SK-N-SH (cell line): ENCODE data around the gene JAG1. TPM values are rescaled to one million over a fixed set of nuclear protein-coding genes. Genes with fewer than 3 reads are reported as not detected.

Experiments
- CTCF ChIA-PET: fragments of 300-600, 350-600 bp; formaldehyde crosslinking; extraction: SDS; loops from one replicate; lab custom pipeline; 2021; lab: Yijun Ruan, JAX
- POLR2A ChIA-PET: fragments of 350-600 bp; sonication (Branson Sonifier 250); formaldehyde crosslinking; extraction: SDS; loops from one replicate; lab custom pipeline; 2020; ENCODE audit warnings: antibody characterized with exemption, inconsistent platforms; lab: Yijun Ruan, JAX
- DNase-seq: peaks from one replicate; pipeline ENCODE4 v3.0.0; 2012
- H2AFZ ChIP-seq: fragments of 200-600 bp; sonication (generic); 2 replicates; pipeline ENCODE4 v1.8.1; 2016; ENCODE audit warnings: antibody characterized with exemption, mild to moderate bottlenecking, low read depth
- H3F3A ChIP-seq: fragments of 200-600 bp; sonication (generic); replicated peaks from 2 replicates; pipeline ENCODE3; 2016; ENCODE audit warnings: antibody characterized with exemption, mild to moderate bottlenecking; ENCODE audit not compliant: insufficient read depth
- H3K27ac ChIP-seq, 2 experiments: fragments of 200-500 bp in 1 of 2; fragments of 200-600 bp in 1 of 2; sonication (Bioruptor generic) in 1 of 2; sonication (generic), shearing (Covaris generic) in 1 of 2; 2 replicates each; pipeline versions ENCODE4 v1.5.1 to v1.6.1; 2014 to 2016; ENCODE audit warnings: low read depth in 2 of 2, inconsistent platforms in 1 of 2, low read length in 1 of 2, mild to moderate bottlenecking in 1 of 2, mixed read lengths in 1 of 2
- H3K27me3 ChIP-seq: fragments of 200-600 bp; sonication (generic), shearing (Covaris generic); 2 replicates; pipeline ENCODE4 v1.6.1; 2016; ENCODE audit warnings: mixed run types; ENCODE audit not compliant: insufficient read depth
- H3K36me3 ChIP-seq, 2 experiments: fragments of 200-500 bp in 1 of 2; fragments of 200-600 bp in 1 of 2; sonication (Bioruptor generic) in 1 of 2; sonication (generic) in 1 of 2; replicated peaks in 1 of 2; 2 replicates each; pipeline versions ENCODE3 to v1.5.1; 2014 to 2016; ENCODE audit warnings: low read length in 1 of 2, mild to moderate bottlenecking in 1 of 2; ENCODE audit not compliant: insufficient read depth in 2 of 2, control insufficient read depth in 1 of 2
- H3K4me1 ChIP-seq, 2 experiments: fragments of 200-500 bp in 1 of 2; fragments of 200-600 bp in 1 of 2; sonication (Bioruptor generic) in 1 of 2; sonication (generic), shearing (Covaris generic) in 1 of 2; 2 replicates each; pipeline versions ENCODE4 v1.5.1 to v1.6.1; 2014 to 2016; ENCODE audit warnings: low read depth in 1 of 2, low read length in 1 of 2, mixed run types in 1 of 2; ENCODE audit not compliant: insufficient read depth in 2 of 2, control insufficient read depth in 1 of 2
- H3K4me2 ChIP-seq: fragments of 200-600 bp; sonication (generic), shearing (Covaris generic); 2 replicates; pipeline ENCODE4 v1.6.1; 2017; ENCODE audit warnings: mixed run types
- H3K4me3 ChIP-seq, 2 experiments: fragments of 200-500 bp in 1 of 2; fragments of 200-600 bp in 1 of 2; sonication (Bioruptor generic) in 1 of 2; sonication (generic), shearing (Covaris generic) in 1 of 2; 2 replicates each; pipeline versions ENCODE4 v1.5.1 to v1.8.1; 2014 to 2016; ENCODE audit warnings: low read depth in 2 of 2, inconsistent platforms in 1 of 2, low read length in 1 of 2, mild to moderate bottlenecking in 1 of 2, mixed read lengths in 1 of 2, moderate library complexity in 1 of 2
- H3K79me2 ChIP-seq: fragments of 200-600 bp; sonication (generic); 2 replicates; pipeline ENCODE4 v1.8.1; 2017; ENCODE audit warnings: mild to moderate bottlenecking; ENCODE audit not compliant: insufficient read depth
- H3K9ac ChIP-seq: fragments of 200-600 bp; sonication (generic); 2 replicates; pipeline ENCODE4 v1.6.1; 2017; ENCODE audit warnings: mixed run types
- H3K9me2 ChIP-seq: fragments of 200-600 bp; sonication (generic); 2 replicates; pipeline ENCODE4 v1.6.1; 2017; ENCODE audit warnings: mixed run types
- H3K9me3 ChIP-seq: fragments of 200-600 bp; sonication (generic); 2 replicates; pipeline ENCODE4 v1.6.1; 2017; ENCODE audit warnings: mixed run types, mild to moderate bottlenecking, moderate library complexity
- H4K20me1 ChIP-seq: fragments of 200-600 bp; sonication (generic); 2 replicates; pipeline ENCODE4 v1.6.1; 2017; ENCODE audit warnings: mild to moderate bottlenecking, mixed run types; ENCODE audit not compliant: insufficient read depth
- CHD2 ChIP-seq: fragments of 150-350 bp; IDR thresholded peaks from 2 replicates; pipeline ENCODE4 v1.6.1; 2018; ENCODE audit warnings: low read length; ENCODE audit not compliant: partially characterized antibody
- EP300 ChIP-seq, 2 experiments: IDR thresholded peaks; 2 replicates each; pipeline versions ENCODE4 v1.4.0 to v1.6.1; 2012; ENCODE audit warnings: borderline replicate concordance in 1 of 2, low read depth in 1 of 2, low read length in 1 of 2
- FOXJ3 ChIP-seq: sonication (generic); formaldehyde crosslinking; IDR thresholded peaks from 2 replicates; pipeline ENCODE4 v1.5.1; 2020; ENCODE audit warnings: mild to moderate bottlenecking, missing genetic modification reagents
- GABPA ChIP-seq: IDR thresholded peaks from 2 replicates; pipeline ENCODE4 v1.4.0; 2012; ENCODE audit warnings: low read depth, mild to moderate bottlenecking
- GATA2 ChIP-seq: sonication (generic); formaldehyde crosslinking; IDR thresholded peaks from 2 replicates; pipeline ENCODE4 v1.5.0; 2020; ENCODE audit warnings: mild to moderate bottlenecking, missing genetic modification reagents
- POLR2AphosphoS5 ChIP-seq: IDR thresholded peaks from 2 replicates; pipeline ENCODE4 v1.6.1; 2012; ENCODE audit warnings: low read depth, low read length
- RAD21 ChIP-seq: IDR thresholded peaks from 2 replicates; pipeline ENCODE4 v1.6.1; 2012; ENCODE audit warnings: mild to moderate bottlenecking, low read length
- RFX5 ChIP-seq: IDR thresholded peaks from 2 replicates; pipeline ENCODE4 v1.6.1; 2012; ENCODE audit warnings: mild to moderate bottlenecking, improper control_type of control experiment, low read length
- SMC3 ChIP-seq: IDR thresholded peaks from 2 replicates; pipeline ENCODE4 v1.6.1; 2012; ENCODE audit warnings: low read depth, low read length, improper control_type of control experiment
- TAF1 ChIP-seq: IDR thresholded peaks from 2 replicates; pipeline ENCODE4 v1.6.1; 2012; ENCODE audit warnings: low read depth, mild to moderate bottlenecking, low read length, moderate library complexity, borderline replicate concordance
- USF2 ChIP-seq: fragments of 150-350 bp; IDR thresholded peaks from 2 replicates; pipeline ENCODE4 v1.6.1; 2017; ENCODE audit warnings: antibody characterized with exemption, low read length, low read depth, borderline replicate concordance
- YY1 ChIP-seq: IDR thresholded peaks from 2 replicates; pipeline ENCODE4 v1.4.0; 2012; ENCODE audit warnings: low read depth, mild to moderate bottlenecking
- WGBS: methylation state at CpG from one replicate; pipeline ENCODE4 v1.1.6; 2017; ENCODE audit warnings: low lambda C conversion rate; 5-methylcytosine and 5-hydroxymethylcytosine counted together
- polyA plus RNA-seq, 3 experiments: library from polyadenylated mRNA; depleted of rRNA; stranded (reverse); fragments of >200 nt; gene quantifications; 2 replicates each; pipeline ENCODE4 v1.2.3, GENCODE V29; 2012
- TF ChIP-seq, protein P1 (sequence below): IDR thresholded peaks from 2 replicates; pipeline ENCODE4; 2012
- TF ChIP-seq, protein P2 (sequence below): IDR thresholded peaks from 2 replicates; pipeline ENCODE4 v1.4.0; 2012; ENCODE audit warnings: low read depth, borderline replicate concordance
- TF ChIP-seq, protein P3 (sequence below): fragments of 200-600 bp; sonication (generic); IDR thresholded peaks from 2 replicates; pipeline ENCODE4 v1.6.1; 2017; ENCODE audit warnings: antibody characterized with exemption, mild to moderate bottlenecking, moderate library complexity

JAG1 gene
- polyA plus RNA-seq, 1 of the 3 experiments (the other 2 are of a cell fraction): 6.0 TPM

GRCh38 chr20:10671221-10671918 lies 2.4 kb downstream of the JAG1 start (continued):
- TF ChIP-seq, protein P1, sequence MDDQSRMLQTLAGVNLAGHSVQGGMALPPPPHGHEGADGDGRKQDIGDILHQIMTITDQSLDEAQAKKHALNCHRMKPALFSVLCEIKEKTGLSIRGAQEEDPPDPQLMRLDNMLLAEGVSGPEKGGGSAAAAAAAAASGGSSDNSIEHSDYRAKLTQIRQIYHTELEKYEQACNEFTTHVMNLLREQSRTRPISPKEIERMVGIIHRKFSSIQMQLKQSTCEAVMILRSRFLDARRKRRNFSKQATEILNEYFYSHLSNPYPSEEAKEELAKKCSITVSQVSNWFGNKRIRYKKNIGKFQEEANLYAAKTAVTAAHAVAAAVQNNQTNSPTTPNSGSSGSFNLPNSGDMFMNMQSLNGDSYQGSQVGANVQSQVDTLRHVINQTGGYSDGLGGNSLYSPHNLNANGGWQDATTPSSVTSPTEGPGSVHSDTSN: peak; percentile 26; the same call in 1 of the 2 replicates
- TF ChIP-seq GABPA (no peak), FOXJ3 (no peak), TAF1 (no peak), SMC3 (peak; percentile 42), YY1 (no peak), GATA2 (no peak)

DNA sequence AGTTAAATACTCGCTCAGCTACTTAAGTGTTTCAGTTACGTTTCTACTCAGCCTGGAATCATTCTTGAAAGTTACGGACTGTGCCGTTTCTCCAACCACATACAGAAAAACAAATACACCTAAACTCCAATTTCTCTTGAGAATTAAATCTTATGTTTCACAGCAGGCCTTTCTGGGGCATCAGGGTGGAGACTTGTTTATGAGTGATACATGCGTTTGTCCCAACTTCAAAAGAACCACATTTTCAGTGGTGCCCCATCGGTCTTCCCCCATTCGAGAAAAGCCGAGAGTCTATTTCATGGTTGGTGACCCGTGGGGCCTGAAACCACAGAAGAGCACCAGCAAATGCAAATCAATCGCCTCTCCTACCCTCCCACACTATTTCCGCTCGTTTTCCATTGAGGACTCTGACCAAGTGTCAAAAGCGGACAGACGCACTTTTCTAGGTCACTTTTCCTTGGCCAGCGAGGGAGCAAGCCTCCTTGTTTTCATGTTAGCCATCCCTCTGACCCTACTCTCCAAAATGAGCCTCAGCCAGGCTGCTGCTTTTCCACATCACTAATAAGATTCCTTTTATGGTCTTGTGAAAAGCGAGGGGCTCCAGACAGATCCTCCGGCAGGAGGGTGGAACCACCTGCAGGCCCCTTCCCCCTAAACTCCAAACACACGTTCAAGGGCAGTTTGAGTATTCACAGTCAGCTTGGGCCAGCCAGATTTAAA lies 3.1 kb downstream of the JAG1 start:
- peaks cover 6% of the 10 kb centered on the region for H3F3A ChIP-seq
- WGBS: 79% methylated on average over 18 of the region's 18 CpGs
- peaks cover 49% of the 10 kb centered on the region for H4K20me1 ChIP-seq
- peak overlapping the region in 1 of 2 experiments; percentile 98; a peak in 2 of 4 replicates for H3K27ac ChIP-seq
- peaks cover 5 to 40% of the 10 kb centered on the region in 2 experiments for H3K36me3 ChIP-seq
- ChIA-PET POLR2A (no interaction called here), CTCF (interaction anchor here (0.8 to 1.8 kb wide), 4 partner anchors 12 to 118 kb away, joined by 3 to 9 read pairs (median 4); no protein-coding TSS in a partner anchor)
- H3K9ac ChIP-seq: peak overlapping the region; percentile 96; the same call in 1 of the 2 replicates
- H3K4me1 ChIP-seq: peaks cover 19 to 36% of the 10 kb centered on the region in 2 experiments; a peak in 3 of 4 replicates
- no peaks in the 10 kb centered on the region for H3K27me3 ChIP-seq
- H2AFZ ChIP-seq: no peak overlapping the region
- TF ChIP-seq, protein P1: no peak
- TF ChIP-seq FOXJ3 (no peak), POLR2AphosphoS5 (no peak), SMC3 (no peak), EP300 (IDR thresholded peaks at IDR 0.05; ENCODE audit: borderline replicate concordance in 1 of 2, low read depth in 1 of 2, low read length in 1 of 2) (no peak), USF2 (no peak), CHD2 (no peak), RFX5 (no peak), GATA2 (no peak), RAD21 (no peak), YY1 (no peak)
- TF ChIP-seq, protein P2, sequence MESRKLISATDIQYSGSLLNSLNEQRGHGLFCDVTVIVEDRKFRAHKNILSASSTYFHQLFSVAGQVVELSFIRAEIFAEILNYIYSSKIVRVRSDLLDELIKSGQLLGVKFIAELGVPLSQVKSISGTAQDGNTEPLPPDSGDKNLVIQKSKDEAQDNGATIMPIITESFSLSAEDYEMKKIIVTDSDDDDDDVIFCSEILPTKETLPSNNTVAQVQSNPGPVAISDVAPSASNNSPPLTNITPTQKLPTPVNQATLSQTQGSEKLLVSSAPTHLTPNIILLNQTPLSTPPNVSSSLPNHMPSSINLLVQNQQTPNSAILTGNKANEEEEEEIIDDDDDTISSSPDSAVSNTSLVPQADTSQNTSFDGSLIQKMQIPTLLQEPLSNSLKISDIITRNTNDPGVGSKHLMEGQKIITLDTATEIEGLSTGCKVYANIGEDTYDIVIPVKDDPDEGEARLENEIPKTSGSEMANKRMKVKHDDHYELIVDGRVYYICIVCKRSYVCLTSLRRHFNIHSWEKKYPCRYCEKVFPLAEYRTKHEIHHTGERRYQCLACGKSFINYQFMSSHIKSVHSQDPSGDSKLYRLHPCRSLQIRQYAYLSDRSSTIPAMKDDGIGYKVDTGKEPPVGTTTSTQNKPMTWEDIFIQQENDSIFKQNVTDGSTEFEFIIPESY: no peak
- TF ChIP-seq, protein P3, sequence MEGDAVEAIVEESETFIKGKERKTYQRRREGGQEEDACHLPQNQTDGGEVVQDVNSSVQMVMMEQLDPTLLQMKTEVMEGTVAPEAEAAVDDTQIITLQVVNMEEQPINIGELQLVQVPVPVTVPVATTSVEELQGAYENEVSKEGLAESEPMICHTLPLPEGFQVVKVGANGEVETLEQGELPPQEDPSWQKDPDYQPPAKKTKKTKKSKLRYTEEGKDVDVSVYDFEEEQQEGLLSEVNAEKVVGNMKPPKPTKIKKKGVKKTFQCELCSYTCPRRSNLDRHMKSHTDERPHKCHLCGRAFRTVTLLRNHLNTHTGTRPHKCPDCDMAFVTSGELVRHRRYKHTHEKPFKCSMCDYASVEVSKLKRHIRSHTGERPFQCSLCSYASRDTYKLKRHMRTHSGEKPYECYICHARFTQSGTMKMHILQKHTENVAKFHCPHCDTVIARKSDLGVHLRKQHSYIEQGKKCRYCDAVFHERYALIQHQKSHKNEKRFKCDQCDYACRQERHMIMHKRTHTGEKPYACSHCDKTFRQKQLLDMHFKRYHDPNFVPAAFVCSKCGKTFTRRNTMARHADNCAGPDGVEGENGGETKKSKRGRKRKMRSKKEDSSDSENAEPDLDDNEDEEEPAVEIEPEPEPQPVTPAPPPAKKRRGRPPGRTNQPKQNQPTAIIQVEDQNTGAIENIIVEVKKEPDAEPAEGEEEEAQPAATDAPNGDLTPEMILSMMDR: no peak
- H3K4me2 ChIP-seq: peak overlapping the region; percentile 80
- no peaks in the 10 kb centered on the region for H3K9me3 ChIP-seq
- DNase-seq: no peak
- peaks cover 81% of the 10 kb centered on the region for H3K79me2 ChIP-seq
- no peaks in the 10 kb centered on the region for H3K9me2 ChIP-seq
- peak overlapping the region in 1 of 2 experiments; percentile 89; a peak in 3 of 4 replicates for H3K4me3 ChIP-seq
